Fibroblast of skin of right biceps (primary cell): ENCODE measurements around the gene UBA3.
A peak's percentile ranks its signal among the peaks of the same experiment; 100 is the strongest.

Experiments used
- DNase-seq: peaks from one replicate; pipeline ENCODE4 v3.0.0-alpha.2; 2013

UBA3 gene

DNA sequence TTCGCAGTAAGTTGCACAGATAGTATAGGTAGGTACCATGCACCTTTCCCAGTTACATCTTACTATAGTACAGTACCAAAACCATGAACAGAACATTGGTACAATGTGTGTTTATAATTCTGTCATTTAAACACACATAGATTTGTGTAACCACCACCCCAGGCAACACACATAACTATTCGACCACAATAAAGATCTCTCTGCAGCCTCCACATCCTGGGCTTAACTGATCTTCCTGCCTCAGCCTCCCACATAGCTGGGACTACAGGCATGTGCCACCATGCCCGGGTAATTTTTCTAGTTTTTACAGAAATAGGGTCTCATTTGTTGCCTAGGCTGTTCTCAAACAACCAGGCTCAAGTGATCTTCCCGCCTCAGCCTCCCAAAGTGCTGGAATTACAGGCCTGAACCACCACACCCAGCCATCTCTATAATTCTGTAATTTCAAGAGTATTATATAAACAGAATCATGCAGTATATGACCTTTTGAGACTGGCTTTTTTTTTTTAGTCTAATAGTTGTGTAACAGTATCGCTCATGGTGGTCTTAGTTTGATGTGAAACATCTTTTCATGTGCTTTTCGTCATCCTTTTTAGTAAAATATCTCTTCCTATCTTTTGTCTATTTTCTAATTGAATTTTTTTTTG is 14.7 kb downstream of the UBA3 start:
- no peak for DNase-seq

DNA sequence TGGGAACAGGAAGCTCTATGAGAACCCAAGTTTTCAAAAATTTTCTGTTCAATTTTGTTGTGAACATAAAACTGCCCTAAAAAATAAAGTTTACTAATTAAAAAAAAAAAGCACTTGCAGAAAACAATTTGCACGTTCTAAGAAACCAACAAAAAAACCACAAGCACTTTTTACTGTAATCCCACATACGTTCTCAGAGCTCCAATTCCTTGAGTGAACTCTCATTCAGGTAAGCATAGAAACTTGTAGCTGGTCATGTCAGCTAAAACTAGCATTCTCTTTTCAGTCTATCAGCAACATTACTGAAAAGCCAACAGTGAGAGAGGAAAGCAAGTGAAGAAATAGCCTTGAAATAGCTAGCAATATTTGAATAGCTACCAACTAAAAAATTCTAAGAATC is 16.5 kb downstream of the UBA3 start:
- DNase-seq: no peak

DNA sequence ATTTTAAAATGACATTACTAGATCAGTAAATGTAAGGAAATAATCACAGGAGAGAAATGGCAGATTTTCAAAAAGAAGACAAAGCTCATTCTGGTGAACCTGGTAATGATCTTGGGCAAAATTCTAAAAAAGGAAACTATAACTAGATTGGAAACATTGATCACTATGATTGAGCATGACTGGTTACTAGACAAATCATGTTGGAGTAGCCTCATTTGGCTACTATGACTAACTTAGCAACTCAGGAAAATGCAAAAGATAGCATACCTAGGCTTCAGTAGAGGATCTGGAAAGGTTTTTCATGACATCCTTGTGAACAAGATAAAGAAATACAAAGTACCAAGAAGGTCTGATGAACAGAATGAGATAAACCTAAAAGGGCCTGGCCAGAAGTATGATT is 20.5 kb downstream of the UBA3 start:
- DNase-seq: no peak

DNA sequence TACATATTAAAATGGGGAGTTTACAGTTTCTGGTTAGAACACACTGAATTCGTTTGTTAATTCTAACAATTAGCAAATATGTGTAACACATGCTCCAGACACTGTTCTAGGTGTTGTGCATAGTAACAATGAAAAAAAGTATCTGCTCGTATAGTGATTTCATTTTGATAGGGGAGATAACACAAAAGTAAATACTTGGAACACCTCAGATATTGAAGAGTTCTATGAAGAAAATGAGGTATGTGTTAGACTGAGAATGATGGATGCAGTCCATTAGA is 21.3 kb downstream of the UBA3 start:
- no peak for DNase-seq

DNA sequence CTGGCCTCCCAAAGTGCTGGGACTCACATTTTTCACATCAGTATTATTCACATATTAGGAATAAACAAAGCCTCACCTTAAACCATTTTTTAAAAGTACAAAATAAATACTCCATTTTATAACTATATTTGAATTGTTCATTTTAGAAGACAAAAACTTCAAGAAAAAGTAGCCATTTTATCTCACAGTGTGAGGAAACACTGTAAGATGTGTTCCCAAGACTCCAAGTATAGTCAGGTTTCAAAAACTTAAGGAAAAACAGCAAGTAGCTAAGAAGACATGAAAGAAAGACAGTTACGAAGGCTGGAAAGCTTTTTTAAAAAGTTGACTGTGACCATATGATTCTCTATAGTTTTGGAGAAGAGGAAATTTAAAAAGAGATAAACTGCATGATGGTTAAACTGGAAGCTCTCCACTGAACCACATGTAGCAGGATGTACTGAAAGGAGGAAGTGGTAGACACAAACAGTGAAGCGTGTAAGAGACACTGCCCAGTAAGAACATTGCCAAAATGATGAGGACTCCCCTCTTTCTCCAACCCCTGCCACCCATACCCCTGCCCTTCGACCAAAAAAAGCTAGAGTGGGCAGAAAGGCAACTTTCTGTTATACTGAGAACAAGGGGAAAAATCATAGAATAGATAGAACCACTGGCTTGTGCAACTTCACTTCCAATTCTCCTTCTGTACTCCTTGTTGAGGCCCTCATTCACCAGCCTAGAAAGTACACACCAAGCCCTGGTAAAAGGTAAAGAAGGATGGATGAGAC is 21.8 kb downstream of the UBA3 start:
- DNase-seq: no peak

DNA sequence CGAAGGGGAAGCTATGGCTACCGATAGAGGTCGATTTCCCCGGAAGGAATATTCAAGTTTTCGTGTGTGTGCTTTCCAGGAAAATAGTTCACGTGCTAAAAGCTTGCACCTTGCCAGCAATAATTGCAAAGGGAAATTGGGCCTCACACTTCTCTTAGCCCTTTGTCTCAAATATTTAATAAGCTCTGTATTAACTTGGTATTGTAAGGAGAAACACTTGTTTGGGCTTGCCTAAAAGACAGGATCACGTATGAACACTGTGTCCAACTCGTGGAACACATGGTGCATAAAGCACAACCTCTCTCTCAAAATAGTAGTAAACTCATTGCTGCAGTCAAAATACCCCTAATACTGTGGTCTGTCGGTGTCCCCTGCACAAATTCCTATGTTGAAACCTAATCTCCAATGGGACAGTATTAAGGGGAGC is 27.7 kb downstream of the UBA3 start:
- DNase-seq: no peak

DNA sequence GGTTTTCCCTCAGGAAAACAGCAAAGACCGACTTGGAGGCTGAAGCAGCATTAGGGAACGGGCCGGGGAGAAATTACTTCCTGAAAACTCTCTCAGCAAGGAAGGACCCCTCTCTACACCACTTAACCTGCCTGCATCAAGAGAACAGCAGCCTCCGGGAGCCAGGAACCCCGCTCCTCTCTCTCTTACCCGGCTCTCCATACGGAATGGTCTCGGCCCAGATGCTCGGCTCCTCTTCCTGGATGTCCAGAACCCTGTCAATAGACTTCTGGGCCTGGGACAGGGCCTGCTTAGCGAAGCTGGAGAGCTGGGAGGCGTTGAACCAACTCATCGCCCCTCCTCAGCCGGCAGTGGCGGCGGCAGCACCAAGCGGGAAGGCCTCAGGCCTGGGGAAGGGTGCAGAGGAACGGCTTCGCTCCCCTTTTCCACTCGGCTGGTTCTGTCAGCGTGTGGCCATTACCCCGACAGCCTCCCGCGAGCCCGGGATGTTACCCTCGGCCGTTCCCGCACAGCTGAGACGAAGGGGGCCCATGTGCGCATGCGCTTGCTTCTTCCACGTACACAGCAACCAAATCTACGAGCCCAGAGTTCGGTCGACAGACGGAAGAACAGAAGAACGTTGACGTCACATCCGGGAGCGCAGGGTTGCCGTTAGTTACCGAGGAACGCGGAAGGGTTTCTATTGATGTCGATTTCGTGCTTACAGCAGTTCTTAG is 28.3 kb downstream of the UBA3 start, which contains the start of gene TMF1:
TMF1 (minus strand) TSS at position 578 of the 716 bp plus-strand sequence; CDS start at position 331, 247 bp downstream.
- DNase-seq: peak; percentile 99

DNA sequence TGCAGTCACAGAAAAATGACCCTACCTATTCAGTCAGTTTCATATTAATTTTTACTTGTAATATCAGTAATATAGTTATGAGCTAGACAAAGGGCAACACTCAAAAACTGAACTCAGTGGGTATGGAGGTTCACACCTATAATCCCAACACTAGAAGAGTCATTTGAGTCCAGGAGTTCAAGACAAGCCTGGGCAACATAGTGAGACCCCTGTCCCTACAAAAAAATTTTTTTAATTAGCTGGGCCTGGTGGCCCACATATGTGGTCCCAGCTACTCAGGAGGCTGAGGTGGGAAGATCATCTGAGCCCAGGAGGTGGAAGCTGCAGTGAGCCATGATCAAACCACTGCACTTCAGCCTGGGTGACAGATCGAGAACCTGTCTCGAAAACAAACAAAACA is 31.2 kb downstream of the UBA3 start:
- DNase-seq: no peak

DNA sequence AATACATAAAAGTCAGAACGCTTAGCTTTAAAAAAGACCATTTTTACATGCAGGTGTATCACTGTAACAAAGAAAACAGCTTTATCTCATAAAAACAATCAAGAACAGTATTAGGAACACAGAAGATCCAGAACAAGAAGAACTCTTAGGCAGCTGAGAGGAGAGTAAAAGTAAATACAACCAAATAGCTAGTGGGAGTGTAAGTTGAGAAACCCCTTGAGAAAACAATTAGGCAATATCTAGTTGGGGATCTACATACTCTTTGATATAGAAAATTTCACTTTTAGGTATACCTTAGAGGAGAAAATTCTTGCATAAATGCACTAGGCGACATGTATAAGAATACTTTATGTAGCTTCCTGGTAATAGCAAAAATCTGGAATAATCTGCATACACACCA is 35.6 kb downstream of the UBA3 start:
- DNase-seq: no peak

DNA sequence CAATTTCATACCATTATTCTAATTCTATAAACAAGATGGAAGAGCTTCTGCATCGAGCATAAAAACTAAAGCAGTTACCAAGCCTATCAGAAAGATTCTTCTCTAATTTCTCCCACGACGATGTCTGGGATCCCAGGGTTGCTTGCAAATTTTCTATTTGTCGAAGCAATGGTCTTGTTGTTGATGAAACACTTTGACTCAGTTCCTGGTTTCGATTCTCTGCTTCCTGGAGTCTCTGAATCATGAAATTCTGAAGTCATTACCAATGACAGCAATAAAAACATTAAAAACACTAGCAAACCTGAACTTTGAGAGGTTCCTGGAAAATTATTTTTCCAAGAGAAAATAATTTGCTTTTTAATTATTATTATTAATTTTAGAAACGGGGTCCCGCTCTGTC is 46.7 kb downstream of the UBA3 start:
- peak; percentile 89 for DNase-seq

DNA sequence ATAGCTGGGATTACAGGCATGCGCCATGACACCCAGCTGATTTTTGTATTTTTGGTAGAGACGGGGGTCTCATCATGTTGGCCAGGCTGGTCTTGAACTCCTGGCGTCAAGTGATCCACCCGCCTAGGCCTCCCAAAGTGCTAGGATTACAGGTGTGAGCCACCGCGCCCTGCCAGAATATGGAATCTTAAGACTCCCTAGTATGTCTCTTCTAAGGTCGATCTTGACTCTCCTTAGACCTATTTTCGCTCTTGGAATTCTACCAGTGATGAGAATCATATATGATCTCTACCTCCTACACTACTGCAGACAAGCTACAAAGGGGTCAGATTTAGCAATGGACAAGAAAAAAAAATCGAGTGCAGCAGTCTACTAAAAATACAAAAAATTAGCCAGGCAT is 47.4 kb downstream of the UBA3 start:
- DNase-seq: no peak

DNA sequence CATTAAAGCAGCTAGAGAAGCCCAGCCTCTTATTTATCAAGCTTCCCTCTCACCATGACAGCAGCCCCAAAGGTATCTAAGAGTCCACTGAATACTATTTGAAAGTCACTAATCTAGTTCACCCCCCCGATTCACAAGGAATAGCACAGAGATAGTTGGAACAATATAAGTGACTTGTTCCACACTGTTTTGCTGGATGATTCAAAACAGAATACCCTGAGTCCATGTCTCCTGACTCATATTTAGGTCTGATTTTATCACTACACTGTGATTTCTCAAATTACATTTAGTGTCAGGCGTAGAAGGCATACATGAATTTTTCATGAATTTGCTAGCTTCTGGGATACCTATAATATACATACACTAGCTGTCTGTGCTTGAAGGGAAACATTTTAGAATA is 48.0 kb downstream of the UBA3 start:
- DNase-seq: peak; percentile 82

DNA sequence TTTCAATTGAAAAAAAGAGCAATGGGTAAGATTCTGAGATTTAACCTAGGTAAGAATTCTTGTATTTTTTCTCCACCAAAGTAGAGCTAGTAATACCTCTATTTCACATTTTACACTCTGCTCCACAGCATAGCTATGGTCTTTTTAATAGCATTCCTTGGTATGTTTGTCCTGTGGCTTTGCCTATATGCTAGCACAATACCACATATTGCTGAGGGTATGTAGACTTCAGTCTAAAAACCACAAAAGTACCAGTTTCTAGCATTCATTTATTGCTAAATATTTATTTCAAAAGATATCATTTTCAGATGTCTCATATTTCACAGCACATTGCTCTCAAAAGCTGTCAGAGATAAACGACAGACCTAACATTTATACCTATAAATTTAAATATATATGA is 48.5 kb downstream of the UBA3 start:
- peak; percentile 47 for DNase-seq

DNA sequence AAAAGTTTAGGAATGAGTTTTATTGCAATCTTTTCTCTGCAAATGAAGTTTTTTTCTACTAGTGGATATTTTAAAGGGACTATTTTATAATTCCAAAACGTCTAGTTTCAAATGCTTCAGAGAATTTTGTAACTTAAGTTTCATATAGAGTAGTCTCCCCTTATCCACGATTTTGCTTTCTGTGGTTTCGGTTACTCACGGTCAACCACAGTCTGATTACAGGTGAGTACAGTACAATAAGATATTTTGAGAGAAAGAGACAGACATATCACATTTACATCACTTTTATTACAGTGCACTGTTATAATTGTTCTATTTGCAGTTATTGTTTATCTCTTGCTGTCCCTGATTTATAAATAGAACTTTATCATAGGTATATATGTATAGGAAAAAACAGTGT is 59.3 kb downstream of the UBA3 start:
- DNase-seq: no peak

DNA sequence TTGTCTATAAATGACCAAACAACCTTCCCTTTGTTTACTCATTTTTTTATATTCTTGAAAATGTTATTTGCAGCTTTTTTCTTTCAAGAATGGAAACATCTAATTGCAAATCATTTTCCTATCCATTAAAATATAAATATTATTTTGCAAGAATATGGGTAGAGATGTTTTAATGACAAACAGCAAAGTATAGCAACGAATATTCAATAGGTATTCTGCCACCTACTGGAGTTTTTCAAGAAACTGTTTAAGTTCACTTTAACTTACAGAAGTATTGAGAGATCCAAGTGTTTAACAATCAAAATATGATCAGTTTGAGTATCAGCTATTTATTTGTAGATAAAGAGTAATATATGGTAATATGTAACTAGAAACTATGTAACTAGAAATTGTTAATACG is 59.7 kb downstream of the UBA3 start:
- DNase-seq: no peak

DNA sequence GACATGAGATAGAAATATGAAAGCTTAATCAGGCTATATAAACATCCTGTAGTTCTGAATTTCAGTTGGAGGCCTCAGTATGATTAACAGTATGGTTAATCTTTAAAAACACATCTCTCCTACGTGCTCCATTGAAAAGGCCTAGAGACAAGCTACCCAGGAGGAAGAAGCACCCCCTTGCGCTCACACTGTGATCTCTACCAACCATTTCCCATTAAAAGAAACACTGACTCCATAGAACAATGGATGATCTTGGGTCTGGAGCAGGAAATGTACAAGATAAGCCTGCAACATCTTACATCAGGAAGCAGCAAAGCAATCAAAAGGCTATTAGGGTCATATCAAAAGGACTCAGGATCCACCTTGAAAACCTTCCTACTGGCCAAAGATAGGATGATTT is 63.3 kb downstream of the UBA3 start:
- DNase-seq: no peak

DNA sequence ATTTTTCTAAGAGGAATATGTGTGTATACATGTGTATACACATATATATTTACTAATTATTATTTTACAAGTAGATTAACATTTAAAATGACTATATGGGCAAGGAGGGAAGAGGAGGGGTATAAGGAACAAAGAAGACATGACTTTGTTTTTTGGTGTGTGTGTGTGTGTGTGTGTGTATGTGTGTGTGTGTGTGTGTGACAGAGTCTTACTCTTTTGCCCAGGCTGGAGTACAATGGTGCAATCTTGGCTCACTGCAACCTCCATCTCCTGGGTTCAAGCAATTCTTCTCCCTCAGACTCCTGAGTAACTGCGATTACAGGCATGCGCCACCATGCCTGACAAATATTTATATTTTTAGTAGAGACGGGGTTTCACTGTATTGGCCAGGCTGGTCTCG is 64.1 kb downstream of the UBA3 start:
- no peak for DNase-seq

DNA sequence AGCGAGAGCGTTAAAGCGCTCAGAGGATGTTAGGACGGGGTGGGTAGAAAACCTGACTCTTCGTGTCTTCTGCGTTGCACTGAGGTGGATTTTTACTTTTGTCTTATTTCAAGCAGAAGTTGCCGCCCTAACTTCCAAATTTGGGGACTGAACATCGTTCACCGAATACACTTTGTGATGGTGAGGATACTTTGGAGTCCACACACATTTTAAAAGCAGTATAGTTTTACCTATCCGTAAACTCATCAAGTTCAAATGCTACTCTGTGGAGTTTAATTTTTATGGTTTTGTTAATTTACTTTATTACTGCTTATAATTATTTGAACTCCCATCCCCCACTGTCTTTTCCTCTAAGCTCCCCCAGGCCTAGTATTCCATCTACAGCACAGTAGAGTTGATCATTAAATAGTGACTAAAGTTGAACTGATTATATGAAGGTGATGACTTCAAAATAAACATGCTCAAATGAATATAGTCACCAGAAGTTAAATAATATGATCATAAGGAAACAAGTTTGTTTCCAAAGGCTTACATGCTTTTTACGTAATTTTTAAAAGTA is 66.1 kb downstream of the UBA3 start:
- no peak for DNase-seq

DNA sequence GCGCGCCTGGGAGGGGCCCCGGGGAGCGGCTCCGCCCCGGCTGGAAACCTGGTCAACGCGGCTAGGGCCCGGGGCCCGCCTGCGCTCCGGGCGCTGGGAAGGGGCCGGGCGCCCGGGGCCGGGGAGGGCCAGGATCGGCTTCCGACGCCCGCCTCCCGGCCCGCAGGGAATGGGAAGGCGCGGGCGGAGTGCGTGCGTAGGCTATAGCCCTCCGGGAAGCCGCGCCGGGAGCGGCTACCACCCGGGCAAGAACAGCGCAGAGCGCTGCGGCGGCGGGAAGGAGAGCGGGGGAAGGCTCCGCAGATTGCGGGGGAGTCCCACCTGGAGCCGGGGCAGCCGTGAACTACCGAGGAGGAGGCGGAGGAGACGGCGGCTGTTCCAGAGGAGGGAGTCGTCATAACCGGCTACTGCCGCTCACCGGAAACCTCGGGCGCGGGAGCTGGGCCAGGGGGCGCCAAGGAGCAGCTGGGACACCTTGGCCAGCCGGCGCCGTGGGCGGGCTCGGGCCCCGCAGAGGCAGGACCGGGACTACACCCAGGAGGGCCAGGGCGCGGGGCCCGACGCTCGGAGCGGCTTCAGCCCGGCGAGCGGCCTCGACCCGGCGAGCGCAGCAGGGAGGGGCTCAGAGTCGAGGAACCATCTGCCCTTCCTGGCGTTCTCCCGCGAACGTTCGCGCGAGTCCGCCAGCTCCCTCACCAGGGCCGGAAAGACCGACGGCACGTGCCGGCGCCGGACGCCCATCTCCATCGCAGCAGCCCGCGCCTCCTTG is 66.7 kb downstream of the UBA3 start, which contains the start of gene EOGT:
EOGT (minus strand) TSS at position 432 of the 769 bp plus-strand sequence. CDS start 3,838 bp downstream, outside the sequence.
- peak; percentile 89 for DNase-seq

DNA sequence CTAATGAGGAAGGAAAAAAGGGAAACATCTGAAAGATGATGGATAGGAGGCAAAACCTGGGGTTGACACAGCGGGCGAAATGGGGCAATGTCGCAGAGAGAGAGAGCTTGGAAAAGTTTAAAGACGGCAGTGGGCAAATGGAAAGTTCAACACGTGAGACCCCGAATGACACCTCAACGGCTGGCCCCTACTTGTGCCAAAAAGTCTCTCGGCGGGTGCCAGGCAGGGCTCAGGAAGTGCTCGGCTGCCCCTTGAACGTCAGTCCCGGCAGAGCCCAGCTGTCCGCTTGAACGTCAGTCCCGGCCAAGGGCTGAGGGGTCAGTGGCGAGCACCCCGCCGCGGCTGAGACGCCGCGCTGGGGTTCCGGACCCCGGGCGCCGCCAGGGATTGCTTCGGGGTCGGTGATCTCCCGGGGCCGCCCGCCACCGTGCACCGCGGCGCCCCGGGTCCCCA is 67.3 kb downstream of the UBA3 start:
- DNase-seq: peak; percentile 35

DNA sequence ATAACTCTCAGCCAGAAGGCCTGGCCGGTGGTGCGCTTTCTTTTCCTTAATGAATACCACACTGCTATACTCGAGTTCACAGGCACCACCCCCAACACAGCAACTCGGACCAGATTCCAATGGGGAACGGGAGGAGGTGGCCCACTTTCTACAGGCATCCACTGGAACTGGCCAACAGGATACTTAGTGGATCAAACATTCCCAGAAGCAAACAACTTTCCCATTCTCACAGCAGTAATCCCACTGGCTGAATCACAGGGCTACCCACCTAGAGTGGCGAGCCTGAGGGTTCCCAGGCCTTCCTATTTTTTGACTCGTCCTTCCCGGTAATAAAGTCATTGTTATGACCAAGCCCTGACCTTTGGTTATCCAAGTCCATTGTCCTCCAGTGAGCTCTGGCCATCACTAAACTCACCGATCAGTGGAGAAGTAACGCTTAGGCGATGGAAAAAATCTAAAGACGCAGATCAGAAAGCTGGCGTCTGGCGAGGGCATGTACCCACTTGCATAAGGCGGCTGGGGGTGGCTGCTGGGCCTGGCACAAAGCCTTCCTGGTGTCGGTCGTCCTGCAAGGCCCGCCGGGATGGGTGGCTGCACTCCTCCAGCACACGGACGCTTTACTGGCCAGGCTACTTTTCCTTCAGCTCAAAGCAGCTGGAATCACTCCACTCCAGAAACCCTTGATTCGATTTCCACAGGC is 67.9 kb downstream of the UBA3 start:
- DNase-seq: peak; percentile 63

DNA sequence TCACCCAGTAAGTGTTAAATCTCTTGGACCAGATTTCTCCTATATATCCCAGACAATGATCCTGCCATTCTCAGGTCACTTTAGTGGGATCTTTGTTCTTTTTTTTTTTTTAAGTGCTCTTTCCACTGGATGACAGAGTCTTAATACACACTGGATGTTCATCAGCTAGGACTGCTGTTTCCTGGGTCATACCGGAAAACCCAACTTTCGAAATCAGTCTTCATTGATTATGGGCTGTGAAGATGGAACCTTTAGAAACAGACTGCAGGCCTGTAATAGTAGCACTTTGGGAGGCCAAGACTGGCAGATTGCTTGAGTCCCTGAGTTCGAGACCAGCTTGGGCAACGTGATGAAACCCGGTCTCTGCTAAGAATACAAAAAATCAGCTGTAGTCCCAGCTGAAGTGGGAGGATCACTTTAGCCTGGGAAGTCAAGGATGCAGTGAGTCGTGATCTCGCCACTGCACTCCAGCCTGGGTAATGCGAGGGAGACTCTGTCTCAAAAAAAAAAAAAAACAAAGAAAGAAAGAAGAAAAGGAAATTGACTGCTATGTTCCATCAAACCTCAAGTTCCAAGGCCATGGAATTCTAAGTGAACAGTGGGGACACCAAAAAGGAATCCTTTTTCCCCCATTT is 69.0 kb downstream of the UBA3 start:
- peak; percentile 37 for DNase-seq
